Progenitor cell of endocrine pancreas (in vitro differentiated cells): ENCODE measurements around the gene GMPS. TPM values are rescaled to one million over a fixed set of nuclear protein-coding genes. Genes with fewer than 3 reads are reported as not detected.
"Not testable (repeated sequence)": the region's sequence is repeated elsewhere in the genome, so short reads cannot be mapped to it uniquely, and the experiment has no call there.

Experiments used
- DNase-seq: peaks from one replicate; pipeline ENCODE4 v3.0.0; 2021; ENCODE audit warnings: low spot score; ENCODE audit not compliant: unreplicated experiment
- H3K27ac Mint-ChIP-seq: 2 replicates; pipeline ENCODE4 v1.8.0; 2021; ENCODE audit warnings: mild to moderate bottlenecking, moderate library complexity, mixed read lengths
- H3K27me3 Mint-ChIP-seq: 2 replicates; pipeline ENCODE4 v1.8.0; 2021; ENCODE audit warnings: mixed read lengths
- H3K36me3 Mint-ChIP-seq: 2 replicates; pipeline ENCODE4 v1.8.0; 2022; ENCODE audit warnings: mixed read lengths; ENCODE audit not compliant: insufficient read depth
- H3K4me1 Mint-ChIP-seq: 2 replicates; pipeline ENCODE4 v1.8.0; 2021; ENCODE audit warnings: low read depth, mixed read lengths
- H3K4me3 Mint-ChIP-seq: 2 replicates; pipeline ENCODE4 v1.8.0; 2021; ENCODE audit warnings: low read depth, mild to moderate bottlenecking, moderate library complexity, mixed read lengths
- H3K9me3 Mint-ChIP-seq: 2 replicates; pipeline ENCODE4 v1.8.0; 2021; ENCODE audit warnings: low read depth, mixed read lengths
- total RNA-seq: library from RNA; stranded (reverse); gene quantifications from 2 replicates; pipeline ENCODE4 v1.2.1, GENCODE V29; 2021
- TF ChIP-seq, protein P1 (sequence below): fragments of 200-600 bp; sonication (generic); IDR thresholded peaks from one replicate; pipeline ENCODE4 v1.5.0; 2021; ENCODE audit warnings: antibody characterized with exemption, mild to moderate bottlenecking; ENCODE audit not compliant: unreplicated experiment

GMPS gene
- total RNA-seq, 1 donor from 2014 or later: 76.0 TPM

DNA sequence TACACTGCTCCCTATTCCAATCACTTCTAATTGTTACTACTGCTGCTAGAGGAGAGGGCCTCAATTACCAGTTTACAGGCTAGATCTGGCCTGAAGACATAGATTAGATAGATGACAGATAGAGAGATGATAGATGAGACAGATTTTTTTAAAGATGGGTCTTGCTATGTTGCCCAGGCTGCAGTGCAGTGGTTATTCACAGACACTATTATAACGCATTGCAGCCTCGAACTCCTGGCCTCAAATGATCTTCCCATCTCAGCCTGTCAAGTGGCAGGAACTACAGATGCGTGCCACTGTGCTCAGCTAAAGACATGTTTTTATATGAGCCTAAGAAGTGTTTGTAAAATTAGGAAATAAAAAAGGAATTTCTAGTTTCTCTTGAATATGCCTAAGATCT is 22.5 kb upstream of the GMPS start:
- H3K4me1 Mint-ChIP-seq: peaks cover 21% of the 10 kb centered on the region

DNA sequence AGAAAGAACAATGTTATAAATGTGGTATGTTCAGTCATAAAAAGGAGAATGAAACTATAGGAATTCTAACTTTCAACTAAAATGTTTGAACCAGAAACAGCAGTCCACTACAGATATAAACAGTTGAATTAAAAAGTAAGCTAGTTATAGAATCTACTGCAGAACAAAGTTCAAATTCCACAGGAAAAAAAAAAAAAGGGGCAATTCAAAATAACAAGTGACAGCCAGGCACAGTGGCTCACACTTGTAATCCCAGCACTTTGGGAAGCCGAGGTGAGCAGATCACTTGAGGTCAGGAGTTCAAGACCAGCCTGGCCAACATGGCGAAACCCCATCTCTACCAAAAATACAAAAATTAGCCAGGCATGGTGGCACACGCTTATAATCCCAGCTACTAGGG is 21.0 kb upstream of the GMPS start:
- not testable (repeated sequence) for H3K9me3 Mint-ChIP-seq, H3K27ac Mint-ChIP-seq, H3K36me3 Mint-ChIP-seq, DNase-seq, H3K4me3 Mint-ChIP-seq, H3K27me3 Mint-ChIP-seq
- peaks cover 25% of the 10 kb centered on the region for H3K4me1 Mint-ChIP-seq

More for the DNA sequence above, 22.5 kb upstream of the GMPS start:
- Mint-ChIP-seq H3K27me3 (no peaks in the 10 kb centered on the region), H3K36me3 (peaks cover 1% of the 10 kb centered on the region), H3K27ac (no peak overlapping the region), H3K4me3 (no peak overlapping the region), H3K9me3 (no peaks in the 10 kb centered on the region)
- no peak for DNase-seq
- TF ChIP-seq, protein P1, sequence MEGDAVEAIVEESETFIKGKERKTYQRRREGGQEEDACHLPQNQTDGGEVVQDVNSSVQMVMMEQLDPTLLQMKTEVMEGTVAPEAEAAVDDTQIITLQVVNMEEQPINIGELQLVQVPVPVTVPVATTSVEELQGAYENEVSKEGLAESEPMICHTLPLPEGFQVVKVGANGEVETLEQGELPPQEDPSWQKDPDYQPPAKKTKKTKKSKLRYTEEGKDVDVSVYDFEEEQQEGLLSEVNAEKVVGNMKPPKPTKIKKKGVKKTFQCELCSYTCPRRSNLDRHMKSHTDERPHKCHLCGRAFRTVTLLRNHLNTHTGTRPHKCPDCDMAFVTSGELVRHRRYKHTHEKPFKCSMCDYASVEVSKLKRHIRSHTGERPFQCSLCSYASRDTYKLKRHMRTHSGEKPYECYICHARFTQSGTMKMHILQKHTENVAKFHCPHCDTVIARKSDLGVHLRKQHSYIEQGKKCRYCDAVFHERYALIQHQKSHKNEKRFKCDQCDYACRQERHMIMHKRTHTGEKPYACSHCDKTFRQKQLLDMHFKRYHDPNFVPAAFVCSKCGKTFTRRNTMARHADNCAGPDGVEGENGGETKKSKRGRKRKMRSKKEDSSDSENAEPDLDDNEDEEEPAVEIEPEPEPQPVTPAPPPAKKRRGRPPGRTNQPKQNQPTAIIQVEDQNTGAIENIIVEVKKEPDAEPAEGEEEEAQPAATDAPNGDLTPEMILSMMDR: no peak

DNA sequence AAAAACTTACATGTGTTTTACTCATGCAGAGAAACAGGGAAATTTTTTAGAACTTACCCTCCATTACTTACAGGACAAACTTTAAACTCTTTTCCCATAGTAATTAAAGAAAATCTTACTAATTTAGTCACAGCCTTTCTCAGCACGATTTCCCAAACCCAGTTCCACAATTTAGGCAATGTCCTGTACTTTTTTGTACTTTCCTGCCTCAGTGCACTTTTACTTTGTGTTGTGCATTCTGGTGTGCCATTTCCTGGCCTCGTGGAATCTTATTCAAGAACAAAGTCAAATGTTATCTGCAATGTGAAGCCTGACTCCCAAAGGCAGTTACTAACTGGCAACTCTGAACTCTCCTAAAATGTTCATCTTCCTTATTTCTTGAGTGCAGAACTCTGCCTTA is 18.1 kb upstream of the GMPS start:
- Mint-ChIP-seq H3K36me3 (no peaks in the 10 kb centered on the region), H3K9me3 (peaks cover 4% of the 10 kb centered on the region)

DNA sequence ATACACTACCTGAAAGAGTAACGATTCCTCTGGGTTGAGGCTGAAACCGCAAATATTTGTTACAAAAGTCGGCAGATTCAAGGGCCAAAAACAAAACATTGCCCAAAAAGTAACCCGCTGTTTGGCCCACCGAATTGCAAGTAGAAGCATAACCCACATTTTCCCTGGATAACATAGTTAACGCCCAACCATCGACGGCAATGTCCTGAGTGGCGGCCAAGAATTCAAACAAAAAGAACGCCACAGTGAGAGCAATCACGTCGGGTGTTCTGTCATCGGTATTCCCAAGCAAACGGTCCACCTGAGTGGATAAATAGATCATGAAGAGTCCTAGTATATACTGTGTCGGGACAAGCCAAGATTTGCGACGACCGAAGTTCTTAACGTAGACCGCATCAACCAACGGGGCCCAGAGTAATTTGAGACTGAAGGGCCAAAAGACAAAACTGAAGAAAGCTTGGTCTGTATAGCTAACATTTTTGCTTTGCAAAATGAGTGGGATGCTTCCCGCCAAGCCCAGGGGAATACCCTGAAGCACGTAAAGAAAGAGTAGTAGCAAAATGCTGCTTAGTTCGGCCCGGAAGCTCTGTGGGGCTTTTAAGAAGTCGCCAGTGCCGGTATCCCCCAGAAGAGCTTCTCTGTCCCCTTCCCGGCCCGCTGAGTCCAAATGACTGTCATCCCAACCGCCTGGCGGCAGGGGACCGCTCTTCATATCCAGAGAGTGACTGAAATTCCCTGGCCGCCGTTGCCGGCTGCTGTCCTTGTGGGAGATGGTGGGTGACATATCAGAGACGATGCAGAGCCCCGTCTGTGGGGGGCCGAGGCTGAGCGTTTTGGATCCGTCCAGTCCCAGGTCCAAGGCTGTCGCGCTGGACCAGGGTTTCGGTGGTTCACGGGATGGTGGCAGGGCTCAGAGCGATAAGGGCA is 17.0 kb upstream of the GMPS start:
- peaks cover 23% of the 10 kb centered on the region for H3K4me1 Mint-ChIP-seq
- peaks cover 4% of the 10 kb centered on the region for H3K9me3 Mint-ChIP-seq
- DNase-seq: peak; percentile 18
- no peaks in the 10 kb centered on the region for H3K36me3 Mint-ChIP-seq
- H3K27ac Mint-ChIP-seq: peak overlapping the region; percentile 97
- peak overlapping the region; percentile 96 for H3K4me3 Mint-ChIP-seq
- peaks cover 7% of the 10 kb centered on the region for H3K27me3 Mint-ChIP-seq
- TF ChIP-seq, protein P1: peak; percentile 28

More for the DNA sequence above, 18.1 kb upstream of the GMPS start:
- Mint-ChIP-seq H3K4me3 (peak overlapping the region; percentile 96), H3K27ac (peak overlapping the region; percentile 39), H3K4me1 (peaks cover 23% of the 10 kb centered on the region), H3K27me3 (peaks cover 7% of the 10 kb centered on the region)
- no peak for DNase-seq
- TF ChIP-seq, protein P1: no peak

DNA sequence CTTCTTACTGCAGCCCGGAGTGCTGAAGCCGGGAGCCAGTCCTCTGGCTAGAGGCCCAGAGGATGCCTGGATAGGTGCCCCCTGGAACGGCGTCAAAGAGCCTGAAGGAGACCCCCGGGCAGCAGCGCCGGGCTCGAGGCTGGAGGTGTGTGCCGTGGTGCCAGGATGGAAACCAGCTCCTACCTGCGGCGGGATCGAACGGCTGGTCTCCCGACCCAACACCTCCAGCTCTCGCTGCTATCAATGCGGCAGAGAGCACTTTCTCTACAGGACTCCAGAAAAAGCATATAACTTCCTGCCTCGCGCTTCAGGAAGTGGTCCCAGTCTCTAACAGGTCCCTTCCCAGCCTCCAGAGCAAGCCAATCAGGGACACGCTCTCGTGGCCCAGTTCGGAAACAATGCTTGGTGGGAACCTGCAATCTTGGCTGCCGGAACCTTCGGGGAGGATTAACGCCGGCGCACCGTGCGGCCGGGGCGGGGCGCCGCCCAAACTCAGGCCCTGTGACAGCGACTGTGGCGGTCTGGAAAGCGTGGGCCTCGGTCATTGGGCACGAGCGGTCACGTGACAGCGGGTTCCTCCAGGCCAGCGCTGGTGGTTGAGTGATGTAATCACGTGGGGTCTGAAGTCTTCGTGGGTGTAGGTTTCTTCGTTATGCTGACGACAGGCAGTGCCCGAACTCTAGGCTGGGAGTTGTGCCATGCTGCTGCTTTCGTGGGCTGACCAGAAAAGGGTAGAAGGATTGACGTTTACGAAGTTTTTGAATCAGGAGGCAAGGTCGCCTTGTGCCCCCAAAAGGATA is 16.1 kb upstream of the GMPS start, which contains the start of gene SLC33A1:
Gene SLC33A1 (minus strand): TSS at position 287 of the 800 bp plus-strand sequence. CDS start 430 bp downstream, outside the sequence.
- TF ChIP-seq, protein P1: no peak
- Mint-ChIP-seq H3K27ac (peak within 1 kb of the TSS; percentile 97), H3K4me3 (peak within 1 kb of the TSS; percentile 96), H3K4me1 (peaks cover 22% of the 10 kb centered on the region), H3K9me3 (peaks cover 4% of the 10 kb centered on the region), H3K27me3 (peaks cover 7% of the 10 kb centered on the region), H3K36me3 (no peaks in the 10 kb centered on the region)
- DNase-seq: peak; percentile 96
